ENCODE results near the gene MAD2L1BP.

- TF ChIP-seq CTCF (IDR thresholded peaks at IDR 0.05) (peak; percentile 90 to 98 (median 96)), POLR2A (IDR thresholded peaks at IDR 0.05) (no peak)
Measured at GRCh38 chr6:43667245-43668150, 31.9 kb downstream of the MAD2L1BP start.
